Naive thymus-derived CD4-positive, alpha-beta T cell (primary cell): Measurements from ENCODE around the gene C10orf95. TPM values are rescaled to one million over a fixed set of nuclear protein-coding genes. Genes with fewer than 3 reads are reported as not detected.
A peak's percentile ranks its signal among the peaks of the same experiment; 100 is the strongest.

Source experiments
- ATAC-seq: fragments of 150-1000 bp; cut with Tn5 transposase; 2 replicates; pipeline ENCODE4 v1.10.0; 2021; ENCODE audit warnings: mild to moderate bottlenecking, moderate library complexity
- CTCF ChIA-PET: fragments of 350-600 bp; sonication (Branson Sonifier 250); formaldehyde crosslinking; loops from one replicate; lab custom pipeline; 2021; ENCODE audit warnings: antibody characterized with exemption; lab: Charles Lee
- POLR2A ChIA-PET: fragments of 350-600 bp; sonication (Branson Sonifier 250); formaldehyde crosslinking; loops from one replicate; lab custom pipeline; 2021; ENCODE audit warnings: antibody characterized with exemption, inconsistent platforms; lab: Charles Lee
- DNase-seq, 9 donors: peaks; one replicate each; pipeline versions ENCODE4 v3.0.0 to v3.0.0-alpha.2; 2020 to 2022; ENCODE audit warnings: mixed read lengths in 1 of 9
- H3K27ac ChIP-seq: one replicate; pipeline ENCODE4 v1.7.0; 2013; ENCODE audit warnings: mild to moderate bottlenecking, low read depth, low read length, moderate library complexity
- H3K27me3 ChIP-seq, 2 donors: one replicate each; pipeline ENCODE4 v1.7.0; 2013; ENCODE audit warnings: low read length in 2 of 2, mild to moderate bottlenecking in 2 of 2, moderate library complexity in 2 of 2; ENCODE audit not compliant: control insufficient read depth in 2 of 2, insufficient read depth in 2 of 2
- H3K36me3 ChIP-seq, 3 experiments: 1 replicate in 2 of 3; 2 replicates in 1 of 3; pipeline ENCODE4 v1.7.0; 2013; ENCODE audit warnings: low read length in 3 of 3, mild to moderate bottlenecking in 3 of 3, moderate library complexity in 1 of 3; ENCODE audit not compliant: insufficient read depth in 3 of 3, control insufficient read depth in 2 of 3
- H3K4me1 ChIP-seq, 2 donors: one replicate each; pipeline ENCODE4 v1.7.0; 2013; ENCODE audit warnings: low read length in 2 of 2, mild to moderate bottlenecking in 2 of 2, moderate library complexity in 1 of 2; ENCODE audit not compliant: control insufficient read depth in 2 of 2, insufficient read depth in 2 of 2
- H3K4me3 ChIP-seq: 2 replicates; pipeline ENCODE4 v1.7.0; 2013; ENCODE audit warnings: mild to moderate bottlenecking, low read length
- H3K9me3 ChIP-seq, 3 experiments: 1 replicate in 2 of 3; 2 replicates in 1 of 3; pipeline ENCODE4 v1.7.0; 2013; ENCODE audit warnings: low read length in 3 of 3; ENCODE audit not compliant: control insufficient read depth in 2 of 3
- H3K27ac Mint-ChIP-seq, 9 donors: one replicate each; pipeline ENCODE4 v1.8.0; 2020 to 2022; ENCODE audit warnings: mixed read lengths in 9 of 9, mild to moderate bottlenecking in 8 of 9, moderate library complexity in 5 of 9, inconsistent platforms in 2 of 9
- H3K27me3 Mint-ChIP-seq, 5 donors: one replicate each; pipeline ENCODE4 v1.8.0; 2021 to 2022; ENCODE audit warnings: mixed read lengths in 5 of 5, mild to moderate bottlenecking in 1 of 5
- H3K36me3 Mint-ChIP-seq, 5 donors: one replicate each; pipeline ENCODE4 v1.8.0; 2020 to 2022; ENCODE audit warnings: mixed read lengths in 5 of 5, mild to moderate bottlenecking in 3 of 5, inconsistent platforms in 1 of 5
- H3K4me1 Mint-ChIP-seq, 7 donors: one replicate each; pipeline ENCODE4 v1.8.0; 2020 to 2022; ENCODE audit warnings: mixed read lengths in 7 of 7, mild to moderate bottlenecking in 3 of 7, inconsistent platforms in 1 of 7
- H3K4me3 Mint-ChIP-seq, 10 donors: one replicate each; pipeline ENCODE4 v1.8.0; 2020 to 2022; ENCODE audit warnings: mild to moderate bottlenecking in 10 of 10, mixed read lengths in 10 of 10, moderate library complexity in 6 of 10, inconsistent platforms in 2 of 10
- H3K9me3 Mint-ChIP-seq, 11 donors: one replicate each; pipeline ENCODE4 v1.8.0; 2020 to 2022; ENCODE audit warnings: mixed read lengths in 11 of 11, mild to moderate bottlenecking in 4 of 11, inconsistent platforms in 1 of 11, moderate library complexity in 1 of 11
- intact Hi-C, 2 donors: fragments of 100-400 bp; cut with micrococcal nuclease; formaldehyde crosslinking; loops; one replicate each; pipeline ENCODE4 v1.15.1; 2023
- polyA plus RNA-seq, 2 donors: library from polyadenylated mRNA; unstranded; fragments of 300-500 nt; fragmentation: Illumina TruSeq; gene quantifications; one replicate each; pipeline ENCODE4 v1.2.3, GENCODE V29; 2021
- total RNA-seq, 6 experiments: library from RNA in 5 of 6; stranded (reverse) in 5 of 6; gene quantifications; 1 replicate in 5 of 6; 2 replicates in 1 of 6; pipeline ENCODE4 v1.2.3 and lab custom pipeline; 2021 to 2026

Gene C10orf95
- total and polyA plus RNA-seq, 7 experiments from 2014 or later: 0.19 to 0.78 (median 0.38) TPM; not detected in 1

GRCh38 chr10:102435529-102436233, 15.7 kb downstream of the C10orf95 start:
- ATAC-seq (no peak), DNase-seq (peak in 1 of 9 donors; percentile 67)
- intact Hi-C loops: loop anchor here in 1 of 2 donors (1.0 to 10.0 kb wide), 2 partner anchors 40 to 621 kb away; partner anchors contain the start of genes NFKB2 and OGA
- Mint-ChIP-seq H3K27me3 (no peaks in the 10 kb centered on the region), H3K27ac (peak overlapping the region; percentile 78 to 96 (median 93)), H3K4me1 (peaks cover 44 to 72% (median 57%) of the 10 kb centered on the region in 7 donors), H3K4me3 (peak overlapping the region; percentile 74 to 95 (median 90)), H3K36me3 (peaks cover 0 to 12% (median 0%) of the 10 kb centered on the region in 5 donors), H3K9me3 (peaks cover 0 to 6% (median 0%) of the 10 kb centered on the region in 11 donors)
- ChIA-PET POLR2A (interaction anchor here (0.6 to 8.1 kb wide), 14 partner anchors 9 to 383 kb away, joined by 3 to 157 read pairs (median 4); partner anchors contain the start of genes C10orf95, FBXL15, NFKB2 and NOLC1), CTCF (interaction anchor here (0.8 to 1.4 kb wide), 5 partner anchors 14 to 38 kb away, joined by 3 to 4 read pairs (median 3); partner anchors contain the start of gene FBXL15)
- Histone ChIP-seq H3K27ac (peak overlapping the region; percentile 80), H3K27me3 (no peaks in the 10 kb centered on the region), H3K4me3 (peak overlapping the region; percentile 72), H3K4me1 (peaks cover 28 to 51% of the 10 kb centered on the region in 2 donors), H3K9me3 (no peaks in the 10 kb centered on the region), H3K36me3 (no peaks in the 10 kb centered on the region)

DNA sequence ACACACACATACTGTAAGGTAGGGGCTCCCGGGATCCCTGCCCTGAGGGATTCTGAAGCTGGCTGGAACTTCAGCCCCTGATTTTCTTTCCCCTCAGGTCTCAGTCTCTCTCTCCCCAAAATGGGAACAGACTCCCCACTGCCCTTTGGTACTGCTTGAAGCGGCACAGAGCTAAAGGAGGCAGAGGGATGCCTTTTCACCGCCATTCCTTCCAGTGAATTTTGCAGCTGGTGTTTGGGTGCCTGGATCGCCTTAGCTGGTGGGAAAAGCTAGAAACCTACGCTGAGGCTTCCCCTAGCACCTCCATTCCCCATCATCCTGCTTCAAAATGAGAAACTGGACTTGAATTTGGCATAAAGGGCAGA, 16.2 kb downstream of the C10orf95 start:
- peaks cover 0 to 6% (median 0%) of the 10 kb centered on the region in 11 donors for H3K9me3 Mint-ChIP-seq
- no peak for DNase-seq
- Histone ChIP-seq H3K4me3 (peak overlapping the region; percentile 54), H3K4me1 (peaks cover 28 to 51% of the 10 kb centered on the region in 2 donors), H3K27ac (peak overlapping the region; percentile 80), H3K9me3 (no peaks in the 10 kb centered on the region), H3K36me3 (no peaks in the 10 kb centered on the region), H3K27me3 (no peaks in the 10 kb centered on the region)
- H3K4me1 Mint-ChIP-seq: peaks cover 44 to 72% (median 55%) of the 10 kb centered on the region in 7 donors
- H3K27me3 Mint-ChIP-seq: no peaks in the 10 kb centered on the region
- H3K27ac Mint-ChIP-seq: peak overlapping the region; percentile 78 to 96 (median 93)
- POLR2A ChIA-PET: interaction anchor here (0.9 to 8.1 kb wide), 9 partner anchors 13 to 283 kb away, joined by 3 to 157 read pairs (median 4); partner anchors contain the start of genes C10orf95, FBXL15 and NOLC1
- H3K36me3 Mint-ChIP-seq: peaks cover 0 to 12% (median 0%) of the 10 kb centered on the region in 5 donors
- no peak for ATAC-seq
- intact Hi-C loops: loop anchor here in 1 of 2 donors (1.0 to 10.0 kb wide), 2 partner anchors 40 to 620 kb away; partner anchors contain the start of genes NFKB2 and OGA
- H3K4me3 Mint-ChIP-seq: peak overlapping the region; percentile 74 to 95 (median 90)
- CTCF ChIA-PET: interaction anchor here (1.1 to 1.4 kb wide), 3 partner anchors 13 to 26 kb away, joined by 3 to 4 read pairs (median 3); no protein-coding TSS in a partner anchor

DNA sequence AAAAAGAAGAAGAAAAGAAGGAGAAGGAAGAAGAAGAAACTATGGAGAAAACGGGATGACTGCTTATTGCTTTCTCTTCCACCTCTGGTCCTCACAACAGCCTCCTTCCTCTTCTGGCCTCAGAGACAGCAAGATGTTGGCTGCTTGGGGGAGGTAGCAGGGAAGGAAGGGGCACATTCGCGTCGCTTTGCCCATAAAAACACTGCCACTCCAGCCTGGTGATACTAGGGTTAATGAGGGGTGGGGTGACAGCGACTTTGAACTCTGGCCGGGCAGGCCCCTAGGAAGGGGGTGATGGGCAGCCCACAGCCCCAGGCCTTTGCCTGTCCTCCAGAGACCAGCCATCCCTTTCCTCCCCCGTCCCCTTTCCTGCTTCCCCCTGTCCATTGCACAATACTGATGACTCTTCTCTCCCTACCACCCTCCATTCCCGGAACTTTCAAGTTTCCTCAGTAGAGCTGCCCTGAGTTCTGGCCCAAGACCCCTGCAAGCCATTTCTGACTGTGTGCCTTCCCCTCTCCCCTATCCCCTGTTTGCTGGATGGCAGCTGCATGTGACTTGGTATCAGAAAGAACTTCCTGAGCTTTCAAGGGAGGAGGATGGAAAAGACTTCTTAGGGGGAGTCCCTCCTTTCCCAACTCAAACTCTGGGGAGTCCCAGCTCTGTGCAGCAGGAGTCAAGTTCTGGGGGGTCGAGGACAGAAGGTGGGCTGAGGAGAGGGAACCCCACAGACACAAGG, 16.8 kb downstream of the C10orf95 start:
- peaks cover 0 to 6% (median 0%) of the 10 kb centered on the region in 11 donors for H3K9me3 Mint-ChIP-seq
- Histone ChIP-seq H3K27me3 (no peaks in the 10 kb centered on the region), H3K4me1 (peaks cover 28 to 51% of the 10 kb centered on the region in 2 donors), H3K9me3 (no peaks in the 10 kb centered on the region), H3K27ac (peak overlapping the region; percentile 80), H3K4me3 (no peak overlapping the region), H3K36me3 (no peaks in the 10 kb centered on the region)
- H3K36me3 Mint-ChIP-seq: peaks cover 0 to 12% (median 0%) of the 10 kb centered on the region in 5 donors
- H3K27ac Mint-ChIP-seq: peak overlapping the region; percentile 78 to 96 (median 93)
- no peaks in the 10 kb centered on the region for H3K27me3 Mint-ChIP-seq
- H3K4me3 Mint-ChIP-seq: peak overlapping the region; percentile 74 to 95 (median 90)
- ATAC-seq (no peak), DNase-seq (no peak)
- peaks cover 44 to 72% (median 55%) of the 10 kb centered on the region in 7 donors for H3K4me1 Mint-ChIP-seq
- CTCF ChIA-PET: interaction anchor here (1.1 to 1.4 kb wide), 3 partner anchors 13 to 27 kb away, joined by 3 to 4 read pairs (median 3); no protein-coding TSS in a partner anchor
- intact Hi-C loops: loop anchor here in 1 of 2 donors (1.0 to 10.0 kb wide), 2 partner anchors 39 to 620 kb away; partner anchors contain the start of genes NFKB2 and OGA
- POLR2A ChIA-PET: interaction anchor here (0.9 to 8.1 kb wide), 8 partner anchors 12 to 283 kb away, joined by 3 to 157 read pairs (median 4); partner anchors contain the start of genes C10orf95, FBXL15 and NOLC1

GRCh38 chr10:102433619-102434046, 17.7 kb downstream of the C10orf95 start:
- Histone ChIP-seq H3K9me3 (no peaks in the 10 kb centered on the region), H3K4me3 (peak overlapping the region; percentile 96), H3K27ac (peak overlapping the region; percentile 80), H3K27me3 (no peaks in the 10 kb centered on the region), H3K36me3 (no peaks in the 10 kb centered on the region), H3K4me1 (peaks cover 28 to 51% of the 10 kb centered on the region in 2 donors)
- intact Hi-C loops: loop anchor here in 1 of 2 donors (10.0 kb wide), 1 partner anchor 619 kb away; the partner anchor contains the start of gene OGA
- Mint-ChIP-seq H3K36me3 (peaks cover 0 to 12% (median 0%) of the 10 kb centered on the region in 5 donors), H3K27me3 (no peaks in the 10 kb centered on the region), H3K4me3 (peak overlapping the region; percentile 81 to 96 (median 93)), H3K9me3 (peaks cover 0 to 6% (median 0%) of the 10 kb centered on the region in 11 donors), H3K27ac (peak overlapping the region; percentile 90 to 97 (median 94)), H3K4me1 (peaks cover 44 to 72% (median 55%) of the 10 kb centered on the region in 7 donors)
- ChIA-PET POLR2A (interaction anchor here (0.7 to 8.1 kb wide), 9 partner anchors 11 to 615 kb away, joined by 3 to 157 read pairs (median 4); partner anchors contain the start of genes C10orf95, FBXL15 and TRIM8), CTCF (interaction anchor here (0.9 to 2.2 kb wide), 3 partner anchors 16 to 315 kb away, joined by 4 to 9 read pairs (median 5); no protein-coding TSS in a partner anchor)
- ATAC-seq (no peak), DNase-seq (no peak)

DNA sequence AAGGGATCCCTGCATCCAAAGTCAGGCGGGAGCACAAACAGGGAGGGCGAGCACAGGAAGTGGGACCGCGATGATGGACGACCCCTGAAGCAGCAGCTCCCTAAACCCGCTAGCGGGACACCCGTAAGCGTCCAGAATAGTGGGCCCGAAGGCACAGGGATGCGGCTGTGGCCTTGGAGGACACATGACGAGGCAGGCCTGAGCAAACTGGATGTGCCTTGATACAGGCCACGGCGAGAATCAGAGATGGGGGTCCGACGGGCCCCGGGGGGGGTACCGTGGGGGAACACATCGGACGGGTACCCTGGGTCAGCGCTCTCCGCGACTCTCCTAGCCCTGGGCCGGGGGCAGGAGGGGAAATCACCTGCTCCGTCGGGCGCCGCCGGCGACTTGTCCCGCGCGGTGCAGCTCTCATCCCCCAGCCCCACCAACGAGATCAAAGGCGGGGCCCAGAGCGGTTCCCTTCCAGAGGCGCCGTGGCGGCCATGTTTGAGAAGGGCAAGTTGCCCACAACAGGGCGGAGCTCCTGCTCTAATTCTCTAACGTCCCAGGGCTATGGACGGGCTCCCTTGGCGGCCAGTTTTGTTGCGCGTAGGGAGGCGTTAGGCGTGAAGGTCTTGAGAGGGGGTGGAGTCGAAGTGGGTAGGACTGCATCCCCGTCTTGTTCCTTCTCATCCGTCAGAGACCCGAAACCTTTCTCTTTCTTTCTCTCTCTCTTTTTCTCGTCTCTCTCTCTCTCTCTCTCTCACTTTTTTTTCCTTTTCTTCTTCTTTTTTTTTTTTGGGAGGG, 19.0 kb downstream of the C10orf95 start, which contains the start of gene CUEDC2:
CUEDC2 (minus strand) TSS at position 413 of the 789 bp plus-strand sequence. CDS start 7,386 bp downstream, outside the sequence.
- H3K4me1 Mint-ChIP-seq: peaks cover 38 to 60% (median 48%) of the 10 kb centered on the region in 7 donors
- H3K27me3 ChIP-seq: no peaks in the 10 kb centered on the region
- H3K36me3 Mint-ChIP-seq: peaks cover 0 to 5% (median 0%) of the 10 kb centered on the region in 5 donors
- peak within 1 kb of the TSS; percentile 96 for H3K4me3 ChIP-seq
- H3K27ac ChIP-seq: peak within 1 kb of the TSS; percentile 80
- H3K27ac Mint-ChIP-seq: peak within 1 kb of the TSS; percentile 90 to 97 (median 94)
- no peaks in the 10 kb centered on the region for H3K9me3 ChIP-seq
- intact Hi-C loops: loop anchor here (1.0 to 10.0 kb wide), 8 partner anchors 11 to 618 kb away; partner anchors contain the start of genes ACTR1A (in 2 of the 2), NOLC1 (in 1 of the 2) and OGA (in 1 of the 2)
- peak within 1 kb of the TSS; percentile 81 to 96 (median 93) for H3K4me3 Mint-ChIP-seq
- H3K9me3 Mint-ChIP-seq: peaks cover 0 to 6% (median 0%) of the 10 kb centered on the region in 11 donors
- peak; percentile 86 to 97 (median 91) for DNase-seq
- ChIA-PET POLR2A (interaction anchor here (0.6 to 8.1 kb wide), 18 partner anchors 8 to 614 kb away, joined by 3 to 157 read pairs (median 4); partner anchors contain the start of genes ACTR1A, C10orf95, FBXL15 and TRIM8), CTCF (interaction anchor here (0.6 to 2.2 kb wide), 6 partner anchors 10 to 486 kb away, joined by 3 to 20 read pairs (median 5); partner anchors contain the start of genes ACTR1A, CNNM2 and FBXL15)
- no peaks in the 10 kb centered on the region for H3K27me3 Mint-ChIP-seq
- H3K4me1 ChIP-seq: peaks cover 28 to 49% of the 10 kb centered on the region in 2 donors
- peak; percentile 98 for ATAC-seq
- H3K36me3 ChIP-seq: no peaks in the 10 kb centered on the region
